ENCODE data around the gene MAPKAP1.

DNA sequence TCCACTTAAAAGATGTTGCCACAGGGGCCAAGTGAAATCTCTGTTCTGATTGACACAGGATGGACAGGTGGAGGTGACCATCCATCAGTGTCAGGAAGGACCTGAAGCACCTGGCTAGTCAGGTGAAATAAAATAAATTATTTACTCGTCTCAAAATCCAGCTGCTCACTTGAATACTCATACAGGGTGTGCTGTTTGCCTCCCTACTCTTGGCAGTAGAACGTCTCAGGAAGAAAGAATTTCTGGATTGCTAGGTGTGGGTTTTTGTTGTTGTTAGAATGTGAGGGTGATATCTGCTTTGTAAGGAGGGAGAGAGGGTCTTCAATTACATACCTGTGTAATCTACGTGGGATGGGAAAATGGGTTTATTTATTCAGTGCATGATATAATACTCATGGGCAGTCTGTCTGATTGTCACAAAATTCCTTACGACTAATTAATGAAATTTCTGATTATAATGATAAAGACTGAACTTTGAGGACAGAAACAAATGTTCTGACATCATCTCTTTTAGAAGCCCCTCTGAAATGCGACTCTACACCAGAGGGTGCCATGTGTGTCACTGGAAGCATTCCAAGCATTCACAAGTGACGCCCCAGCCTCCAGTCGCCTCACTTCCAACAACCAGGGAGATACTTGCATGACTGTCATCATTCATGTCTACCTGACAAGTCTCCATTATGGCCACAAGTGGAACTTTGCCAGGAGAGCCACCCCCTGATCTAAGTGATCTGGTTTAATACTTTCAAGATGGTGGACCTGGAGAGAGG, 227.0 kb downstream of the MAPKAP1 start:
- TF ChIP-seq CSRNP3 (CRISPR knock-in tag; IDR thresholded peaks at IDR 0.05) (no peak), RARB (CRISPR knock-in tag; IDR thresholded peaks at IDR 0.05) (no peak), ZFP30 (CRISPR knock-in tag; IDR thresholded peaks at IDR 0.05) (no peak)
